ENCODE measurements around the gene CIB2. TPM values are rescaled to one million over a fixed set of nuclear protein-coding genes. Genes with fewer than 3 reads are reported as not detected.
A peak's percentile ranks its signal among the peaks of the same experiment; 100 is the strongest.

Gene CIB2
- total RNA-seq = 10 to 100 TPM; 17.5 to 70.9 (median 21.0) TPM

DNA sequence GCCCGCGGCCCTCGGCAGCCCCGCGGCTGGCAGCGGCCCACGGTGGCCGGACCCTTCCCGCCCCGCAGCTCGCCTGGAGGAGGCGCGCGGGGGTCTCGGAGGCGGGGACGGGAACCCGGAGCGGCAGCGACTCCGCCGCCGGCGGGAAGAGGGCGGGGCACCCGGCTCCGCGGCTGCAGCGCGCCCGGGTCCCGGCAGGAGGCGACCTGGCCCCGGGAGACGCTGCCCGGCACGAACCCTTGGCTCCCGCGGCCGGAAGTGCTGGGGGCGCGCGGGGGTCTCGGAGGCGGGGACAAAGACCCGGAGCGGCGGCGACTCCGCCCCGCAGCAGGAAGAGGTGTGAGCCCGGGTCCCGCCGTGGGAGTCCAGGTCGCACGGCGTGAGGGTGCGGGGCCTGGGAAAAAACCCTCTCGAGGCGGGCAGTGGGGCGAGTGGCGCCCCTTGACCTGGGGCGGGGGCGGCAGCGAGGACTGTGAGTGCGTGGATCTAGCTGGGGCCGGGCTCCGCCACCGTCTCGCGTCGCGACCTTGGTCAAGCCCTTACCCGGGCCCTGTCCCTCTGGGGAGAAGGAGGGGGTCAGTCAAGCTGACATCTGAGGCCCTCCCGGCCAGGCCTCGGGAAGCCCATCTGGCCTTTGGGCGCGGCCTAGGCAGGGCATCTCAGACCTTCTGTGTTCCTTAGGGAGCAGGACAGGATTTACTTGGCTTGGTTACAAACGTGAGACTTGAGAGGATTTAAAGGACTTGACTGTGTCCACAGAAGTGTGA lies at the start of gene CIB2:
CIB2 (minus strand) TSS at position 151 of the 767 bp plus-strand sequence. CDS start 230 bp downstream, outside the sequence.
- Histone ChIP-seq H3K9me3 (no peaks in the 10 kb centered on the region), H3K4me1 (peaks cover 0 to 24% (median 8%) of the 10 kb centered on the region in 4 donors), H3K27me3 (no peaks in the 10 kb centered on the region), H3K4me3 (peak within 1 kb of the TSS; percentile 46 to 98 (median 72)), H3K36me3 (no peaks in the 10 kb centered on the region), H3K27ac (peak within 1 kb of the TSS; percentile 80 to 96 (median 84))
- TF ChIP-seq, protein P1, sequence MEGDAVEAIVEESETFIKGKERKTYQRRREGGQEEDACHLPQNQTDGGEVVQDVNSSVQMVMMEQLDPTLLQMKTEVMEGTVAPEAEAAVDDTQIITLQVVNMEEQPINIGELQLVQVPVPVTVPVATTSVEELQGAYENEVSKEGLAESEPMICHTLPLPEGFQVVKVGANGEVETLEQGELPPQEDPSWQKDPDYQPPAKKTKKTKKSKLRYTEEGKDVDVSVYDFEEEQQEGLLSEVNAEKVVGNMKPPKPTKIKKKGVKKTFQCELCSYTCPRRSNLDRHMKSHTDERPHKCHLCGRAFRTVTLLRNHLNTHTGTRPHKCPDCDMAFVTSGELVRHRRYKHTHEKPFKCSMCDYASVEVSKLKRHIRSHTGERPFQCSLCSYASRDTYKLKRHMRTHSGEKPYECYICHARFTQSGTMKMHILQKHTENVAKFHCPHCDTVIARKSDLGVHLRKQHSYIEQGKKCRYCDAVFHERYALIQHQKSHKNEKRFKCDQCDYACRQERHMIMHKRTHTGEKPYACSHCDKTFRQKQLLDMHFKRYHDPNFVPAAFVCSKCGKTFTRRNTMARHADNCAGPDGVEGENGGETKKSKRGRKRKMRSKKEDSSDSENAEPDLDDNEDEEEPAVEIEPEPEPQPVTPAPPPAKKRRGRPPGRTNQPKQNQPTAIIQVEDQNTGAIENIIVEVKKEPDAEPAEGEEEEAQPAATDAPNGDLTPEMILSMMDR (IDR thresholded peaks at IDR 0.05) = peak; percentile 68 to 98 (median 91)
- peak in 1 of 2 donors; percentile 53 for TF ChIP-seq POLR2A (IDR thresholded peaks at IDR 0.05)
- DNase-seq = peak; percentile 69 to 87 (median 86)

DNA sequence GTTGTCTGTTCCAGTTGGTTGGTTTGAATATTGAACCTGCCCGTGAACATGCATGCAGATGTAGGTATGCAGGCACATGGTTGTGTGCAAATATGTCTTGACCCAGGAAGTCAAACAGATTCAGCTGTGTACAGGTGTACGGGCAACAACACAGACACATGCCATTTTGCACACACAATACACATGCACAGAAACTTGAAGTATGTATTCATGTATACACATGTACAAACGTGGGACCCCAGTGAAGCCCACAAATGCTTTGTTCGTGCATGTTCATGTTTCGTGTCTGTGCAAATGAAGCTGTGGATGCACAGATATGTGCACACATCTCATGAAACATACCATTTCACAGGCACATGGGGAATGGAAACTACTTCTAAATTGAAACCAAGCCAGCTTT lies 48.7 kb upstream of the CIB2 start:
- Histone ChIP-seq H3K4me1 (peaks cover 0 to 4% (median under 1%) of the 10 kb centered on the region in 4 donors), H3K36me3 (no peaks in the 10 kb centered on the region), H3K27me3 (no peaks in the 10 kb centered on the region), H3K4me3 (no peak overlapping the region), H3K9me3 (no peaks in the 10 kb centered on the region), H3K27ac (no peak overlapping the region)
- DNase-seq = peak in 1 of 3 donors; percentile 7
- TF ChIP-seq, protein P1 (IDR thresholded peaks at IDR 0.05) = no peak
- TF ChIP-seq POLR2A (IDR thresholded peaks at IDR 0.05) = no peak

DNA sequence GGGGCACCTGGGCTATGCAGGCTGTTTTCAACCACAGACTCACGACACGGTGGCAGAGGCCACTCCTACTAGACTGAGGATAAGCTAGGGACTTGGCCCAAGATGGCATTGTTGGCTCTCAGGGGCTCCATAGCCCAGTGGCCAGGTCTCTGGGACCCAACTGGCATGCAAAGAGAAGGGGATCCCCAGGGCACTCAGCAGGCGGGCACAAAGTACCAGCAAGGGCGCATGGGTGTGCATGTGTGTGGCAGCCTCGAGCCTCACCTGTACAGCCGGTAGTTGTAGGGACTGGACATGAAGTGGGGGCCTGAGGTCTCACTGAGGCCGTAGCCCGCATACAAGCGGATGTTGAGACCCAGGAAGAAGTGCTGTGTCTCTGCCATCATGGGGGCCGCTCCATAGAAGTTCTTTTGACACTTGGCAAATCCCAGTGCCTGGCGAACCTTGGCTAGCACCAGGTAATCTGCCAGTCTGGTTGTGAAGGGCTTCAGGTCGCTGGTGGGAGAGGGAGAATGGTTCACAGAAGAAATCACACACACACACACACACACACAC lies 48.1 kb upstream of the CIB2 start:
- peaks cover 0 to 6% (median 3%) of the 10 kb centered on the region in 4 donors for H3K4me1 ChIP-seq
- no peak for TF ChIP-seq POLR2A (IDR thresholded peaks at IDR 0.05)
- TF ChIP-seq, protein P1 (IDR thresholded peaks at IDR 0.05) = no peak
- H3K27me3 ChIP-seq = no peaks in the 10 kb centered on the region
- H3K9me3 ChIP-seq = no peaks in the 10 kb centered on the region
- no peaks in the 10 kb centered on the region for H3K36me3 ChIP-seq
- no peak overlapping the region for H3K27ac ChIP-seq
- no peak overlapping the region for H3K4me3 ChIP-seq
- peak in 1 of 3 donors; percentile 4 for DNase-seq

DNA sequence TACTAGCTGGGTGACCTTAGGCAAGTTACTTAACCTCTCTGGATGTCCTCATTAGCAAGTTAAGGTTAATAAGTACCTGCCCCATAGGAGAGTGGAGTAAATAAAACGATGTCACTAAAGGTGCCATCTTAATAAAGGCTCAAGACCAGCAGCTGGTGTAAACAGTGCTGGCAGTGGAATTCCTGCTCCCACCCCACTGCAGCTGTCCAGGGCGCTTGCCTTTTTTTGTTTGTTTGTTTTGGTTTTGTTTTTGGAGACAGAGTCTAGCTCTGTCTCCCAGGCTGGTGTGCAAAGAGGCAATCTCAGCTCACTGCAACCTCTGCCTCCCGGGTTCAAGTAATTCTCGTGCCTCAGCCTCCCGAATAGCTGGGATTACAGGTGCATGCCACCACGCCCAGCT lies 46.8 kb upstream of the CIB2 start:
- DNase-seq = no peak
- Histone ChIP-seq H3K4me1 (peaks cover 0 to 18% (median 4%) of the 10 kb centered on the region in 4 donors), H3K9me3 (no peaks in the 10 kb centered on the region), H3K4me3 (no peak overlapping the region), H3K36me3 (no peaks in the 10 kb centered on the region), H3K27me3 (no peaks in the 10 kb centered on the region), H3K27ac (no peak overlapping the region)
- no peak for TF ChIP-seq POLR2A (IDR thresholded peaks at IDR 0.05)
- TF ChIP-seq, protein P1 (IDR thresholded peaks at IDR 0.05) = no peak

DNA sequence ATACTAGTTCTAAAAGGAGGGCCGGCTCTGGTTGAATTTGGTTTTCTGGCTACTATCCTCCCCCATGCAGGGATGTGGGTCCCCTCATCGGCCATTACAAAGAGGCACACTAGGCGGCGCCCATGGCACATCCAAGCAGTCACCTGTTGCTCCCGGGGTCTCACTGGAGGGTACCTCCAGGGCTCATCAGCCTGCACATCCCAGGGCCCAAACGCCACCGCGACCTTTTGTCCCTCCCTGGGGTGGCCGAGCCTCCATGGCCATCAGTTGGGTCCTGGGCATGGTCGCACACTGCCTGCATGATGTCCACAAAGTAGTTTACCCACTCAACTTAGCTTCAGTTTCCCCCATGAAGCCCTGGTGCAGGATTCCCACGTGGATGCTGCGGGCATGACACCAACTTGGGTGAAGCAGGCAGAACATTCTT lies 46.2 kb upstream of the CIB2 start:
- Histone ChIP-seq H3K36me3 (peaks cover 0 to 5% (median 0%) of the 10 kb centered on the region in 3 donors), H3K9me3 (no peaks in the 10 kb centered on the region), H3K4me1 (peaks cover 0 to 18% (median 4%) of the 10 kb centered on the region in 4 donors), H3K27me3 (no peaks in the 10 kb centered on the region), H3K27ac (no peak overlapping the region), H3K4me3 (no peak overlapping the region)
- TF ChIP-seq POLR2A (IDR thresholded peaks at IDR 0.05) = no peak
- TF ChIP-seq, protein P1 (IDR thresholded peaks at IDR 0.05) = peak in 5 of 6 experiments; percentile 14 to 71 (median 50)
- DNase-seq = peak; percentile 40 to 70 (median 66)

All from Peyer's patch (tissue), 4 donors.